NCI-H1417 treated with DMSO at 0.1 percent for 48 hours (cell line): ENCODE results near the gene ZNF398.

Experiments used
- DNase-seq: peaks from one replicate; lab custom pipeline; 2025; lab: John Stamatoyannopoulos, UW

The ZNF398 gene

DNA sequence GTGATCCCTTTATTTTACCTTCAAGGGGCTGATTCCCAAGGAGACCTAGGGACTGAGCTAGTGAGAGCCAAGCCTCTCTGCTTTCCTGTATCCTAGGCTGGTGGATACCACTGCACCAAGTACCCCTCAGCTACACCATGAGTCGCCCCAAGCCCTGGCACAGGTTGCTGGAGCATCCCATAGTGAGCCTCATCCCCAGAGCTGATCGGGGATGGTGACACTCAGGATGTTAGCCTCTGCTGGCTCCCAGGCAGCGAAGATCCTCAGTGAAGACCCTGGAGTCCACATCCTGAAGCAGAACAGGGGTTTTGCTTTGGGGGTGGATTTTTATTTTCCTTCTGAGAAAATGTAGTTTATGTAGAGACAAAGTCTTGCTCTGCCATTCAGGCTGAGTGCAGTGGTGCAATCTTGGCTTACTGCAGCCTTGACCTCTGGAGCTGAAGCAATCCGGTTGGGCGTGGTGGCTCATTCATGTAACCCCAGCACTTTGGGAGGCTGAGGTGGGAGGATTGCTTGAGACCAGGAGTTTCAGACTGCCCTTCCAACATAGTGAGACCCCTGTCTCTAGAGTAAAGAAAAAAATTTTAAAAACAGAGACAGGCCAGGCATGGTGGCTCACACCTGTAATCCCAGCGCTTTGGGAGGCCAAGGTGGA, 79.7 kb downstream of the ZNF398 start:
- no peak for DNase-seq

DNA sequence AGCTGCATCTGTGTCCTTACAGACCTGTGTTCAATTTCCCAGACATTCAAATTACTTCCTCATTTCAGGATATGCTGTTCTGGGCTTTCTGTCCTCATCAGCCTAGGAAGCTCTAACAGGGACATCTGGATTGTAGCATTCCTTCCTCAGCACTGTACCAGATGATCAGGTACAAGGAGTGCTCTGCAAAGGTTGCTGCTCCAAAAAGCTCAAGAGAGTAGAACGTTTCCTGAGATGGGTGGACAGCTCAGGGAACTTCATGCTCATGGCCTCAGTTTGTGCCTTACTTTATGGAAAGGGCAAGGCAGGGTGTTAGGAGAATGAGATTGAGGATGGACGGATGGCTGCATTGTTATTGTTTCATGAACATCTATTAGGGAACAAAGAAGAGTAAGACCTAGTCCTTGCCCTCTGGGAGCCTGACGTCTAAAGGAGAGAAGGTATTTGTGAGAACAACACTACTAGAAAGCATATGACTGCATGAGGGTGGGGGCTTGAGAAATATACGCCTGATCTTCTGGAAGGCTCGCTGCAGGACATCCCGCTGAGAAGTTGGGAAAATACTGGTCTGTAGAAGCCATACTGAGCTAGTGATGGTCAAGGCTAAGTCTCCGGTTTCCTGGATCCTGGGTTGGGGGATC, 81.7 kb downstream of the ZNF398 start:
- no peak for DNase-seq

DNA sequence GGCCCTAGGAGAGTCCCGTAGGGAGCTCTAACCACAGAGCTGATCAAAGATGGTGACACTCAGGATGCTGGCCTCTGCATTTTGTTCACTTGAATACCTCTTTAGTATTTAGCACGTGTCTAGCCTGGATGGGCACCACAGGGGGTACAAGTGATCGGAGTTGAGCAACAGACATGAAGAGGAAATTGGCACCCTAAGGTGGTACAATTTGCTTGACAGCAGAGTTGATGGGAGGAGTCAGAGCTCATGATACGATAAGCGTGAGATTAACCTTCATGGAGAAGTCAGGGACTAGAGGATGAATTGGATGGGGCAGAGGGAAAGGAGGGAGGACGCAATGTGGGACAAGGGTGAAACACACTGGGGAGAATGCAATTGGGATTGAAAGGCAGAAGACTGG, 82.3 kb downstream of the ZNF398 start:
- DNase-seq: no peak

DNA sequence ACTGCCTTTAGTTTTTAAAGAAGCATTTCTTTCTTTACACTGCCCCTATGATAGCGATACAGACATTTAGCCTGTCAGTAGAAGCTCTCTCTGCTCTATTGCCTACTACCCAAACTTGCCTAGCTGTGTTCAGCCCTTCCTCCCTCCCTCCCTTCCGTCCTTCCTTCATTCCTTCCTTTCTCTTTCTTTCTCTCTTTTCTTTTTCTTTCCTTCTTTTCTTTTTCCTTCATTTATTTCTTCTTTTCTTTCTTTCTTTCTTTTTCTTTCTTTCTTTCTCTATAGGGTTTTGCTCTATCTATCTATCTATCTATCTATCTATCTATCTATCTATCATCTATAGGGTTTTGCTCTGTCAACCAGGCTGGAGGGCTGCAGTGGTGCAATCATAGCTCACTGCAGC, 85.1 kb downstream of the ZNF398 start:
- DNase-seq: no peak
